Measurements from ENCODE around the gene RALGPS1.

RALGPS1 gene

GRCh38 chr9:126992427-126992826 is 77.8 kb downstream of the RALGPS1 start:
- no peak for TF ChIP-seq CTCF (conservative IDR thresholded peaks at IDR 0.05; ENCODE audit: low read depth, low read length)
- no peak overlapping the region for H3K4me3 ChIP-seq (ENCODE audit: low read length)
- DNase-seq (ENCODE audit: low read depth), result no peak

GRCh38 chr9:126999315-127000068 is 84.9 kb downstream of the RALGPS1 start:
- TF ChIP-seq CTCF (conservative IDR thresholded peaks at IDR 0.05; ENCODE audit: low read depth, low read length), result no peak
- no peak for DNase-seq (ENCODE audit: low read depth)
- H3K4me3 ChIP-seq (ENCODE audit: low read length), result no peak overlapping the region

- no peak for TF ChIP-seq CTCF (conservative IDR thresholded peaks at IDR 0.05; ENCODE audit: low read depth, low read length)
- DNase-seq (ENCODE audit: low read depth), result peak; percentile 40
- no peak overlapping the region for H3K4me3 ChIP-seq (ENCODE audit: low read length)
These were observed 90.6 kb downstream of the RALGPS1 start for GRCh38 chr9:127004946-127005769.

GRCh38 chr9:127005770-127006314 is 91.3 kb downstream of the RALGPS1 start:
- TF ChIP-seq CTCF (conservative IDR thresholded peaks at IDR 0.05; ENCODE audit: low read depth, low read length), result no peak

GRCh38 chr9:127007638-127008037 is 93.1 kb downstream of the RALGPS1 start:
- DNase-seq (ENCODE audit: low read depth), result no peak
- TF ChIP-seq CTCF (conservative IDR thresholded peaks at IDR 0.05; ENCODE audit: low read depth, low read length), result no peak

More at GRCh38 chr9:127005770-127006314, 91.3 kb downstream of the RALGPS1 start:
- no peak overlapping the region for H3K4me3 ChIP-seq (ENCODE audit: low read length)
- DNase-seq (ENCODE audit: low read depth), result no peak

GRCh38 chr9:127008076-127008475 is 93.5 kb downstream of the RALGPS1 start:
- no peak for TF ChIP-seq CTCF (conservative IDR thresholded peaks at IDR 0.05; ENCODE audit: low read depth, low read length)
- no peak for DNase-seq (ENCODE audit: low read depth)
- H3K4me3 ChIP-seq (ENCODE audit: low read length), result no peak overlapping the region

More at GRCh38 chr9:127007638-127008037, 93.1 kb downstream of the RALGPS1 start:
- H3K4me3 ChIP-seq (ENCODE audit: low read length), result no peak overlapping the region

Measured in retinal pigment epithelial cell (primary cell).